Measurements from ENCODE around the gene LTA4H. TPM values are rescaled to one million over a fixed set of nuclear protein-coding genes. Genes with fewer than 3 reads are reported as not detected.

Gene LTA4H
- total RNA-seq, 4 donors from 2014 or later: 52.9 to 121 (median 70.9) TPM

GRCh38 chr12:95993907-95994306, 41.5 kb downstream of the LTA4H start:
- no peak for DNase-seq
- H3K4me3 ChIP-seq: no peak overlapping the region
- no peaks in the 10 kb centered on the region for H3K36me3 ChIP-seq
- H3K4me1 ChIP-seq: no peaks in the 10 kb centered on the region
- intact Hi-C loops (cut with DNase I; ENCODE audit: low total_unique reads): no loop called here
- H3K27me3 ChIP-seq: no peaks in the 10 kb centered on the region
- H3K27ac ChIP-seq: no peak overlapping the region
- no peaks in the 10 kb centered on the region for H3K9me3 ChIP-seq
- TF ChIP-seq POLR2A (IDR thresholded peaks at IDR 0.05) (no peak), CTCF (IDR thresholded peaks at IDR 0.05) (no peak)

GRCh38 chr12:95990136-95990535, 45.3 kb downstream of the LTA4H start:
- Histone ChIP-seq H3K4me3 (no peak overlapping the region), H3K27me3 (no peaks in the 10 kb centered on the region), H3K9me3 (no peaks in the 10 kb centered on the region), H3K4me1 (no peaks in the 10 kb centered on the region), H3K27ac (no peak overlapping the region), H3K36me3 (no peaks in the 10 kb centered on the region)
- no peak for TF ChIP-seq CTCF (IDR thresholded peaks at IDR 0.05)
- no peak for TF ChIP-seq POLR2A (IDR thresholded peaks at IDR 0.05)
- intact Hi-C loops (cut with DNase I; ENCODE audit: low total_unique reads): no loop called here
- no peak for DNase-seq

GRCh38 chr12:95989504-95990123, 45.8 kb downstream of the LTA4H start:
- Histone ChIP-seq H3K4me3 (no peak overlapping the region), H3K36me3 (no peaks in the 10 kb centered on the region), H3K9me3 (no peaks in the 10 kb centered on the region), H3K27me3 (no peaks in the 10 kb centered on the region), H3K4me1 (no peaks in the 10 kb centered on the region), H3K27ac (no peak overlapping the region)
- no peak for TF ChIP-seq CTCF (IDR thresholded peaks at IDR 0.05)
- no peak for TF ChIP-seq POLR2A (IDR thresholded peaks at IDR 0.05)
- intact Hi-C loops (cut with DNase I; ENCODE audit: low total_unique reads): no loop called here
- no peak for DNase-seq

- Histone ChIP-seq H3K4me1 (no peaks in the 10 kb centered on the region), H3K27ac (no peak overlapping the region), H3K9me3 (no peaks in the 10 kb centered on the region), H3K27me3 (no peaks in the 10 kb centered on the region), H3K4me3 (no peak overlapping the region), H3K36me3 (no peaks in the 10 kb centered on the region)
- DNase-seq: no peak
- TF ChIP-seq CTCF (IDR thresholded peaks at IDR 0.05) (no peak), POLR2A (IDR thresholded peaks at IDR 0.05) (no peak)
- intact Hi-C loops (cut with DNase I; ENCODE audit: low total_unique reads): no loop called here
Observed at GRCh38 chr12:95988506-95989275, 46.7 kb downstream of the LTA4H start.
